GM12873 (cell line): ENCODE measurements around the gene EGFR.

Experiments used
- CTCF ChIP-seq: IDR thresholded peaks from 2 replicates; pipeline ENCODE4 v1.5.1; 2012; ENCODE audit warnings: low read depth, mild to moderate bottlenecking, moderate library complexity, low read length, control low read depth; ENCODE audit not compliant: insufficient read depth; ENCODE audit errors: missing control alignments

Gene EGFR

GRCh38 chr7:55119571-55119970 lies 100.8 kb downstream of the EGFR start:
- TF ChIP-seq CTCF: no peak

DNA sequence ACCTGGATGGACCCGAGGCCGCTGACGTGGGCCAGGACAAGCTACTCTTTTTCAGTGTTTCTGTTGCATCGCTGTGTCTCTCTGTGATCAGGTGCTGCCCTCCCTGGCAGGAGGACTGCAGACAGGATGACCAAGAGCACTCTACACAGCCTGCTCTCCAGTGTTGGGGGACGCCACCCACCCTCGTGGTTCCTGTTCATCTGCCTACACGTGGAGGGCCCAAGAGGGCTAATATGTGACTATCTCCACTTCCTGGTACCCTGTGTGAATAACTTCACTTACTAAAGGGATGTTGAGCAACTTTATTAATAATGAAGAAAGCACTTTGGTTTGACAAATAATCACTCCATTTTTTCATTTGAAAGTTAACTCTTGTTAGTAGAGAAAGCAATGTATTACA lies 101.3 kb downstream of the EGFR start:
- no peak for TF ChIP-seq CTCF

DNA sequence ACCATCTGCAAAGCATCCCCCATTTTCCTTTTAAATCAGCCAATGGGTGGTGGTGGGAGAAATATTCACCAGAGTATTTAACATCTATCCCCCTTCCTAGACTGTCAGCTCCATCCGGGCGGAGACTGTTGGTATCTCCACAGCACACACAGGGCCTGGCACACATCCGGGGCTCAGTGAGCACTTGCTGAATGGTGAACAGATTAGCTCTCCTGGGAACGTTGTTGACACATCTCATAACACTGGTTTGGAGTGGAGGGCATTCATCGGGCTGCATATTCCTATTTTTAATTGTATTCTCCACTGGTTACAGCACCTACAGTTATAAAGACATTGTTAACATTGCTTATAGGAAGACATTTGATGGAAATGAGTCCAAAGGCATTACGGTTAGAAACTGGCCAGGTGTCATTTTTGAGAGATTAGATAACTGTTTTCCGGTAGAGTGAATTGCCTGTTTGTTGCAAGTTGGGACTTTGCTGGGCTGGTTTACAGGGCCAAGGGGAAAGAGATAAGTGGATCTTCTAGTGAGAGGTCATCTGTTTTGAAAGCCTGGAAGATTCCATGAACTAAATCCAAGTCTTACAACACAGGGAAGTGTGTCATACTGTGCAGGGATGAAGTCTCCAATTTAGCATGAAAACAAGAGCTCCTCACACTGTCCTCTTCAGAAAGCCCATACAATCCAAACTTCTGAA lies 101.8 kb downstream of the EGFR start:
- no peak for TF ChIP-seq CTCF

- no peak for TF ChIP-seq CTCF
Observed at GRCh38 chr7:55121249-55121648, 102.4 kb downstream of the EGFR start.

DNA sequence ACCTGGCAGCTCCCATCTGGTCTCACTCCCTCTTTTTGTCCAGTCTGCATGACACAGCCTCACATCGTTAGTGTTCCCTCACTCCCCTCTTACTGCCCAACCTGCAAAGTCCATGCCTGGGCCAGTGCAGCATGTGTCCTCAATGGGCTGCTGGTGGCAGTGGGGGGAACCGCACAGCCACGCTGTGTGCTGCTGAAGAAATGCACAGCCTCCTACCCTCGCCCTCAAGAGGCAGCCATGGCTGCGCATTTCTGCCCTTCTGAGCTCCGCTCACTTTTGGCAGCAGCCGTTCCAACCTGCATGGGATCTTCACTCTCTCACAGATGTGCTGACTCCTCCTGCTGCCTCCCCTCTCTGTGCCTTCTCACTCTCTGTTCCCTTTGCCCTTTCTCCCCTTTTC lies 103.4 kb downstream of the EGFR start:
- no peak for TF ChIP-seq CTCF

DNA sequence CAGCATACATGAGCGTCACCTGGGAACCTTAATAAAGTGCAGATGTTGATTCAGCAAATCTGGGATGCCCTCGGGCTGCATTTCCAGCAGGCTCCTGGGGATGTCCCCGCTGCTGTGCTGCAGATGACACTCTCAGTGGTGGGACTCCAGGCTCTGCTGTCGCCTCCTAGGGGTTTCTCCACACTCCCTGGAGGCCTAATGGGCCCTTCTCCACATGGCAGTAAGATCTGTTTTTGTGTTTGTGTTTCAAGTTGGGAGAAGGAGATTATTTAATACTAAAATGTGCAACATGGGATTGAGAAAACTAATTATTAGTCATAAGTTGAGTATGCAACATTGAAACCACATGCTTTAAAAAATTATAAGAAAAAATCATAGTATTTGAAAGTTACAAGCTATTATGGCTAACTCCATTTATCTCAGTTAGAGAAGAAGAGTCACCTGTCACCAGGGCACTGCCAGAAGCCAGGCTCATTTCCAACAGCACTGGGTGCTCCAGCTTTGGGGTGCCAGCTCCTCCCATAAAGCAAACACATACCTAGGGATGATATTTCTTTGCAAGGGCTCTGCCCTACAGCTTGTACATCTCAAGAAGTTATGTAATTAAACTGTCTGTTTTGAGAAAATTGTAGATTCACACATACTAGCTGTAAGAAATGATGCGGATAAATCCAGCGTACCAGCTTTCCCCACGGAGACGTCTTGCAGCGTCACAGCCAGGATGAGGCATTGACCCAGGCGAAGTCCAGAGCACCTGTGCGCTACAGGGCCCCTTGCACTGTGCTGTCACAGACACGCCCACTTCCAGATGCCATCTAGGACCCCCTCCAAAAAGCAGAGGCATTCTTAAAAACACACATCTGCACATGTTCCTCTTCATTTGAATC lies 106.4 kb downstream of the EGFR start:
- no peak for TF ChIP-seq CTCF

DNA sequence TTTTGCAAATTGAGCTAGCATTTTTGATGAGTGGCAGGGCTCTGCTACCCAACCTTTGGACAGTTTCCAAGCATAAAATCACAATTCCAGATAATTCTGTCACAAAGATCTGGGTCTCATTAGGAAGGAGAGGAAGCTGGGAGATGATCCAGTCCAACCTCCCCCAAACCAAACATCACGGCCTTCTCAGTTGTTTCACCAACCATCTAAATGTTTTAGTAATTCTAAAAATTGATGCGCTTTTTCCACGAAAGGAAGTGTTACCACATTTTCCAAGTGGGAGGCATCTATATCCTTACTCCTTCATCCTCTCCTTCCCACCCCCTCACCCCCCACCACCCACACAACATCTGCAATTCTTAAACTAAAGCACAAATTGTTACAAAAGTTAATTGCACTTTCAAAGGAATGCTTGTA lies 108.3 kb downstream of the EGFR start:
- no peak for TF ChIP-seq CTCF
